ENCODE results near the gene MIB2. TPM values are rescaled to one million over a fixed set of nuclear protein-coding genes. Genes with fewer than 3 reads are reported as not detected.
A peak's percentile ranks its signal among the peaks of the same experiment; 100 is the strongest.

Gene MIB2
- total and polyA plus RNA-seq, 10 of the 15 experiments (the other 5 are each of a cell fraction or from before 2014, with no cell fraction given): 0.42 to 26.8 (median 10.9) TPM; not detected in 1

GRCh38 chr1:1578371-1578940 lies 36.8 kb upstream of the MIB2 start (continued):
- no peak for TF ChIP-seq USF1 (IDR thresholded peaks at IDR 0.05; ENCODE audit: borderline replicate concordance, extremely low read length, insufficient read depth, low read depth, low read length)
- no peak for TF ChIP-seq SPI1 (IDR thresholded peaks at IDR 0.05; ENCODE audit: borderline replicate concordance, insufficient read depth, low read depth, low read length)
- no peak for TF ChIP-seq EGR1 (IDR thresholded peaks at IDR 0.05; ENCODE audit: borderline replicate concordance in 1 of 2, low read depth in 2 of 2, low read length in 2 of 2)

GRCh38 chr1:1582585-1583346 lies 32.5 kb upstream of the MIB2 start:
- H3K4me3 ChIP-seq: no peak overlapping the region
- ATAC-seq (peak; percentile 31; the same call in 1 of the 3 replicates), FAIRE-seq (no peak), DNase-seq (ENCODE audit: low read depth, low spot score) (no peak)
- H3K36me3 ChIP-seq (ENCODE audit: control insufficient read depth in 2 of 2, insufficient read depth in 2 of 2, low read length in 1 of 2): no peaks in the 10 kb centered on the region
- no peak overlapping the region for H3K9ac ChIP-seq (ENCODE audit: control insufficient read depth, insufficient read depth, low read length)
- RAD21 ChIA-PET (ENCODE audit: unreplicated experiment): no interaction called here
- 0 out of 4 replicates have a peak, but pooled peaks cover 0 to 3% of the 10 kb centered on the region in 2 experiments for H3K27me3 ChIP-seq (replicated peaks in 1 of 2; ENCODE audit: control insufficient read depth in 2 of 2, insufficient read depth in 2 of 2, low read length in 1 of 2)
- H3K27ac ChIP-seq (ENCODE audit: control insufficient read depth, insufficient read depth): no peak overlapping the region
- POLR2A ChIA-PET: no interaction called here
- CTCF ChIA-PET: no interaction called here
- no peaks in the 10 kb centered on the region for H3K4me1 ChIP-seq (ENCODE audit: control insufficient read depth, insufficient read depth, low read length)
- SMC1A ChIA-PET (ENCODE audit: uncharacterized antibody, unreplicated experiment): no interaction called here
- H4K20me1 ChIP-seq (ENCODE audit: control insufficient read depth, insufficient read depth): no peaks in the 10 kb centered on the region
- BruUV-seq (replicated peaks): no TSS peak
- in situ Hi-C loops (cut with MboI) (no loop called here), intact Hi-C loops (cut with micrococcal nuclease; ENCODE audit: unreplicated experiment) (no loop called here)
- H3K4me2 ChIP-seq (ENCODE audit: control insufficient read depth, insufficient read depth): no peak overlapping the region
- H2AFZ ChIP-seq (ENCODE audit: control insufficient read depth, low read depth, low read length): no peak overlapping the region
- TF ChIP-seq SPI1 (IDR thresholded peaks at IDR 0.05; ENCODE audit: borderline replicate concordance, insufficient read depth, low read depth, low read length) (peak; percentile 70), POU2F2 (IDR thresholded peaks at IDR 0.05; ENCODE audit: borderline replicate concordance, low read depth, low read length) (no peak)
- no peaks in the 10 kb centered on the region for H3K79me2 ChIP-seq (ENCODE audit: control insufficient read depth, insufficient read depth, low read length)
- no peaks in the 10 kb centered on the region for H3K9me3 ChIP-seq (replicated peaks; ENCODE audit: control insufficient read depth, insufficient read depth, low read length)
- 12% methylated on average over 9 of the region's 9 CpGs for WGBS (ENCODE audit: insufficient coverage, insufficient replicate concordance, low lambda C conversion rate, missing lambda C conversion rate)
